ENCODE measurements around the gene SLC17A3.

SLC17A3 gene

DNA sequence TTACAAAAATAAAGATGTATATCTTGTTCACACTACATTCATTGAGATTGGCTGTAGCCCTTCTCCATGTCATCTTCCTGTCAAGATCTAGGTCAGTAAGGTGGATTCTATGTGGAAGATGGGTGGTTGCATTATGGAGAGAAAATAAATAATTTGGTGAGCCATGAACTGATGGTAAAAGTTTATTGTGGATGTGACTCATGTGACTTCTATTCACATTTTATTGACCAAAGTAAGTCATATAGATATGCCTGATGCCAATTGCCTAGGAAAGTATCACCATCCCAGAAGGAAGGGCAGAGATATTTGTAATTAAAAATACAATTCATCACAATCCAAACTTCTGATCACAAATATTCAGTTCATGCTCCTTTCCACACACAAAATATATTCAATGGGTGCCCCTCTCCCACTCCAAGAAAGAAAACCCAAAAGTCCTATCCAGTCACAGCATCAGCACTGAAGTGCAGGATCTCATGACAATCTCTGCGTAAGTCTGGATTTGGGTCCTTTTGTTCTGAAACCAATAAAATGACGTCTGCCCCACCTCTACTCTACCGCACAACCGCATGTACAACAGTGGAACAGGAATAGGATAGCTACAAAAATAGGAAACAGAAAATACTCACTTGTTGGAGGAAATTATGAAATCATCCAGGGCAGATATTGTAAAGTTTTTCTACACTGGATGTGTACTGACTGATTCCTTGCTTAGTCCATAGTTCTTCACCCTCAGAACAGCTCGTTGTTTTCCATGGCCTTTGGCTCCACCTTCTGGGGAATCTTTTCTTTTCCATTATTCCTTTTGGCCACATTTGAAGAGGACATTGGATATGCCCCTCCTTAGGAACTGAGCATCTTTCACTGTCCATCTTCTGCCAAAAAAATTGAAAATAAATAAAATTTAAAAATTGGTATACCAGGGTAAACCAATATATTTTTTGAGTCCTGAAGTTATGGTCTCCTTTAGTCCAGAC, 16.1 kb upstream of the SLC17A3 start:
- DNase-seq: peak; percentile 73 to 75

DNA sequence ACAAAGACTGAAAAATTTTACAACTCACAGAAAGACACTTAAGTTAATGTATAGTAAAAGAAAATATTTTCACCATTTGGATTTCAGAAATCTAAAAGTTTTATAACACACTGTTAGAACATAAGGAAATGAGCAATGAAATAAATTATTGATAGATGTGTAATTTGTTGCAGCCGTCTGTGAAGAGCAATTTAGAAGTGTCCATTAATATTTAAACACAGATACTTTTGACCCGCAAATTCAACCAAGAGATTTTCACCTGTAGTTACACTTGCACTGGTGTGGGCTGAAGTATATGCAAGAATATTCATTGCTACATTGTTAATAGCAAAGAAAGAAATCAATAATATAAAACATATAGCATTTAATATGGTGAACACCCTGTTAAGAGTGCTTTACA, 14.6 kb upstream of the SLC17A3 start:
- DNase-seq: no peak

DNA sequence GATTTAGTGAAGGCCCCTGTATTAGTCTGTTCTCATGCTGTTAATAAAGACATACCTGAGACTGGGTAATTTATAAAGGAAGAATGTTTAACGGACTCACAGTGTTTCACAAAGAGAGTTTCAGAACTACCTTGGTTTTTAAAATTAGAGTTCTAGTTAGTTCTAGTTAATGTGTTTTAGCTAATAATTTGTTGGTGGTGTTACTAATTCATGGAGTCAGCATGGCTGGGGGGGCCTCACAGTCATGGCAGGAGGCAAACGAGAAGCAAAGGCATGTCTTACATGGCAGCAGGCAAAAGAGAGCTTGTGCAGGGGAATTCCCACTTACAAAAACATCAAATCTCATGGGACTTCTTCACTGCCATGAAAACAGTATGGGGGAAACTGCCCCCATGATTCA, 12.0 kb upstream of the SLC17A3 start:
- DNase-seq: no peak

DNA sequence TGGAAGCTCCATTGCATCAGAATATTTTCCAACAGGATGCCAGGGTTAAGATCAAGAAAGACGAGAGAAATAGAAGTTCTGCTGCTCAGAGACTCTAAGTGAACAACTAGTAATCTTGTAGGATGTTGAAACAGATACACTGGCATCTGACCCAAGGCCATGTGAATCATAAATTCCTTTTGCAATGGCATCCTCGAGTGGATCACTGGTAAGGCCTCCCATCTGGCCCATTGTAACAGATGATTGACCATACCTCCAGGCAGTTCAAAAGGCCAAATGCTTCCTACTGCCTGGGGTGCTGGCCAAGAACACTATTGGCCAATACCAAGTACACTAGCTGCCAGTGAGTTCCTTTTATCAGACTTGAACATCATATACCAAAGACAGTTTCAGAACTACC, 9.9 kb upstream of the SLC17A3 start:
- peak; percentile 98 for DNase-seq

DNA sequence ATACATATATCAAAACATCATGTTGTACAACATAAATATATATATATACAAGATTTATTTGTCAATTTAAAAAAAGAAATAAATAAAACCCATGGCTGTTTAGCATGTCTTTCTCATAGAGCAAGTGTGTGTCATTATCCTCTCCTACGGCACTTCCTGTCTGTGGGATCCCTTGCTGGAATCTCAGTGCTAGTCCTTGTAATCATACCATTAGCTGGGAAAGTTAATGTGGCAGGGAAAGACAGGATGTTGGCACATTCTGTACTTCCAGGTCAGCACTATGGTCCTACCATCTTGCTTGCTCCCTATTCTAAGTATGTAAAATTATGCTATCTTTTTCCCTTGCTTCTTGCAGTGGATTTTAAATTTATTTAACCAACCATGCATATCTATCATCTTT, 9.5 kb upstream of the SLC17A3 start:
- no peak for DNase-seq

DNA sequence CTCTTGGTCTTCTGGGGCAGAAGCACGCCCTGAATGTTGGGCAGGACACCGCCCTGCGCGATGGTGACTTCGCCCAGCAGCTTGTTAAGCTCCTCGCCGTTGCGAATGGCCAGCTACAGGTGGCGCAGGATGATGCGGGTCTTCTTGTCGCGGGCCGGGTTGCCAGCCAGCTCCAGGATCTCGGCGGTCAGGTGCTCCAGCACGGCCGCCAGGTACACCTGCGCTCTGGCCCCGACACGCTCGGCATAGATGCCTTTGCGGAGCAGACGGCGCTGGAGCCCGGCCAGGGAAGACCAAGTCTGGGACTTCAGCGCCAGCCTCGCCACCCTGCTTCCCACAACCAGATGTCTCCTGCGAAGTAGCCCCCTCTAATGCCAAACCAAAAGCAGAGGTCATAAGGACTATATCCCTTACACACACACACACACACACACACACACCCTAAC, 8.0 kb upstream of the SLC17A3 start:
- peak; percentile 75 to 84 for DNase-seq

DNA sequence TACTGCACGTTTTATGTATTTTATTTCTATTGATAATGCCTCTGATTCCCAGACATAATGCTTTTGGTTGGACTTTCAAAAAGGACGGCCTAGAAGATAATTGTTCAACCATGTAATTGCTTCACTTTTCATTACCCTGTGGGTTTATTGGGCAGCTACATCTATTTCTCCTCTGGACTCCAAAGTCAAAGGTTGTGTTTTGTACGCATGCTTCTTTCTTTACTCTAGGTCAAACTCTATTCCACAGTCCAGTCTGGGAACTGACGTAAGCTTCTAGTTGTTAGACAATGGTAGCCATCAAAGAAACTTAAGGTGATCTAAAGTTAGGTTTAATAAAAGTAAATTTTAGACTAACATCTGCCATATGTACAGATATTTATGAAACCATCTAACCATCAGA, 6.6 kb upstream of the SLC17A3 start:
- DNase-seq: no peak

DNA sequence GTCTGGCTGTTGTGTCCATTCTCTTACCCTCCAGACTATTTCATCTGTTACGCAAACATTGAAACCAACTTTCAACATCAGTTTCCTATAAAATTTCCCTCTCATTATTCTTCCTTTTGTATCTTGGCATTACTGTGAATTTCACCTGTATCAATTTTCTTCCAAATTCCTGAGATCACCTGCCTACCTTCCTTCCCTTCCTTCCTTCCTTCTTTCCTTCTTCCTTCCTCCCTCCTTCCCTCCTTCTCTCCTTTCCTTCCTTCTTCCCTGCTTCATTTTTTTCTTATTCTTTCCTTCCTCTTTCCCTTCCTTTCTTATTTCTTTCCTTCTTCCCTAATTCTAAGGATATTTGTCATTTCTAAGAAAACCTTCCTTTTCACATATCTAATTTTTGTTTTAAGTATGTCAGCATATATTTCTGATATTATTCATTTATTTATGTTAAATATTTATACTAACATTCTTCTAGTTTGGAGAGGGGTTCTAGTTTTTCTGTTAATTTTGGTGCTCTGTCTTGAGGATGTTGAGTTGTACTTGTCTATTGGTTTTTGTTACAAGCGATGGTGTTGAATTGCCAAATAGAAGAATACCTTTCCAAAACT, 4.8 kb upstream of the SLC17A3 start:
- no peak for DNase-seq

DNA sequence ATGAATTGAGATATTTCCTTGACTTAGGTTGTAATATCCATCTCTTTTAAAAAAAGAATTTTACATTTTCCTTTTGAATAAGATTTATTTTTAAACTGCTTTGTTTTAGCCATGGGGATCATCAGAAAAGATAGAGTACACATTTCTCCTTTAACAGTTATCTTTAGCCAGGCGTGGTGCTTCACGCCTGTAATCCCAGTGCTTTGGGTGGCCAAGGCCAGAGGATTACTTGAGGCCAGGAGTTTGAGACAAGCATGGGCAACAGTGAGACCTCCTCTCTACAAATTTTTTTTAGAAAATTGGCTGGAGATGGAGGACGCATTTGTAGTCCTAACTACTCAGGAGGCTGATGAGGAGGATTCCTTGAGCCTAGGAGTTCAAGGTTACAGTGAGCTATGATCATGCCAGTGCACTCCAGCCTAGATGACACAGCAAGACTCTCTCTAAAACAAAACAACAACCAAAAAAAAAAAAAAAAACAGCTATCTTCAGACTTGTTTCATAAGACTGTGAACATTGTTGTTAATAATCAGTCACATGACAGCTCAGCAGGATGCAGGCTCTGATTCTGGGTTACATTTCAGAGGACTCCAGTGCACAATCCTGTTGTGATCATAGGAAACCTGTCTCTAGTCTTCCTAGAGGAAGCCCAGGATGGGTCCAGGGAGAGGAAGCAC, 2.0 kb upstream of the SLC17A3 start:
- DNase-seq: no peak

DNA sequence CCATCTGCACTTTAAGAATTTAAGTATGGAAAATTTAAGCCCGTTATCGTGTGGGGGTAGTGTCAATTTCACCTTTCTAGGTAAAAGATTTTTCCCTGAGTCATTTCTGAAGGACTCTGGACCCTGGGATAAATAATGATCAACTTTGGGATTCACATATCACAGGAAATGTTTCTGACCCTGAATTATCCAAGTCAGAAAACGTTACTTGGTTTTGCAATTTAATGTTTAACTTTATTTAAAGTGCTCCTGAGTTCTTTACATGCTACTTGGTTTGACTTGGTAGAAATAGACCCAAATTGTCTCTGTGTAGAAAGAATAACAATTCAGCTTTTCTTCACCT, 1.5 kb upstream of the SLC17A3 start:
- no peak for DNase-seq

DNA sequence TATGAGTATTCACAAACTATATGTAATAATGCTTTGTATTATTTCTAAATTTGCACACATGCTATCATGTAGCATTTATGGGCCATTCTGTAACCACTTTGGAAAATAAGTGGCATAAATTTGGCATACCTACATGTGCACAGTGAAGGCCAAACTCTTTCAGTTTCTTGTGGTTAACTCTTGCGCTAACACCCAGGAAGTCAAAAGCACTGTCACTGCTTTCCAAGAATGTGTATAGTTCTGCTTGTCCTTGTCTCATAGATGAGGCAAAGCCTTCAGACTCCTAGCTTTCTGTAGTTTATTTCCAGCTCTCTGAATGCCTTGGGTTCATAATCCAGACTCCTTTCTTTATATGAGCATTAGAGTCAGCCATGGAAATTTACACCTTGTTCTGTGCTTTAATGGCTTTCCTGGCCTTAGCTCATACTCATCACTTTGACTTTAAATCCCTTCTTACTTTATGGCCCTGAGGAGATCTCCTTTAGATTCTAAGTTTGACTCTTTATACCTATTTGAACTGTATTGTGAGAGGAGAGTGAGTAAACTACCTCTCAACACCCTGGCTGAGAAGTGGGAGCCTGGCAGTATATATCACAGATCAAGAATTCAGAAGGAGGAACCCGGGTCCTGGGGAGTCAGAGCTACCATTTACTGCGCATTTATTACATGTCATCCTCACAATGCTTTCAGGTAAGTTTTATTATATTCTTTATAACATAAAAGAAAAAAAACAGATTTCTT, 949 bp upstream of the SLC17A3 start:
- peak; percentile 89 to 92 for DNase-seq

DNA sequence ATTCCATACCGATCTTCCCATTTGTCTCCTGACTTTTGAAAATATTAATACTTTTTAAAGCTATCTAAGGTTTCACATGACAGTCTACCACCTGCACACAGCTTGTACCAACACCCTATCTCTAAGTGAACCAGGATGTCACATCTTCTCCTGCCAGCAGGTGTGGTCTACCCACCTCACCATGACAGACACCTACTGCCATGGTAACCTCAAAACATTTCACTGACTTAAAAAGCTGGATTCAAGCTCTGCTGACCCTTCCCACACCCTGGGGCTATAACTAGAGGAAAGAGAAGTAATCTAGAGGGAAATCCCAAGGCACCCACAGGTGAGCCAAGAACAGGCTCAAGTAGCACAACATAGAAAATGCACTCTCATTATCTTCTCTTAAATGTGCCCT, 1.2 kb downstream of the SLC17A3 start:
- DNase-seq: no peak

DNA sequence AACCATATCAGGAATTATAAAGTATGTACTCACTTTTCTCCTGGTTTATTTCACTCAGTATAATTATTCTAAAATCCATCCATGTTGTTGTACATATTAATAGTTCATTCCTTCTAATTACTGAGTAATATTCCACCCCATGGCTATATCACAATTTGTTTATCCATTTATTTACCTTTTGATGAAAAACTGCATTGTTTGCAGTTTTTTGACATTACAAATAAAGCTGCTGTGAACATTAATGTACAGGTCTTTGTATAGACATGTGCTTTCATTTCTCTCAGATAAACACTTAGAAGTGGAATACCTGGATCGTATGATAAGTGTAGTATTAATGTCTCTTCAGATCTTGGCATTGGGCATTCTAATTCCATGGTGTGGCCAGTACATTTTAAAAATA, 4.2 kb downstream of the SLC17A3 start:
- DNase-seq: no peak

DNA sequence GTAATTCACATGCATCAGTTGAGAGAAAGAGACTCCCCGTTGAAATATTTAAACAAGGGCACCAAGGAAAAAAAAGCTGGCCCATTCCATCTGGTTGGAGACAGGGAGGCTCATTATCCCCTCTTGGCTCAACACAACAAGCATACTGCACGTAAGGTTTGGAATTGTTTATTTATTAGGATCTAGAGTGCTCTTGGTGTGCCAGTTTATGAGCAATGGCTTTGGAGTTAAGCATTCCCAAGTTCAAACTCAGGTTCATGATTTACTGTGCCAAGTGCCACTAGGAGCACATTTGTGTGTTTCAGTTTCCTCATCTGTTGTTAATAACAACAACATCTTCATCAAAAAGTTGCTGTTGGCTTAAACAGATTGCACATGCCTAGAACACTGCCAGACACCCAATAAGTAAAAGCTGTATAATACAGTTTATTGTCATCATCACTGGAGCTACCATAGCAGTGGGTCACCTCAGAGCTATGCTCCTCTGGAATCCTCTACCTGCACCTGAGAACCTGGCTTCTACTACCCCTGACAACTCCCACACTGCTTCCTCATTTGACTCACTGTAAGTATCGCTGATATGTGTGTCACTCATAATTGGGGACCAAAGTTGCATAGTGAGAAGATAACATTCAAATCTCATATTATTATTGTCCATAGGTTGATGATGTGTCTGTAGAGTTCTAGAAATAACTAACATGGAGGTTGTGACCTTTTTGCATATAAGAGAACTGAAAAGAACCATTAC, 5.4 kb downstream of the SLC17A3 start:
- no peak for DNase-seq

DNA sequence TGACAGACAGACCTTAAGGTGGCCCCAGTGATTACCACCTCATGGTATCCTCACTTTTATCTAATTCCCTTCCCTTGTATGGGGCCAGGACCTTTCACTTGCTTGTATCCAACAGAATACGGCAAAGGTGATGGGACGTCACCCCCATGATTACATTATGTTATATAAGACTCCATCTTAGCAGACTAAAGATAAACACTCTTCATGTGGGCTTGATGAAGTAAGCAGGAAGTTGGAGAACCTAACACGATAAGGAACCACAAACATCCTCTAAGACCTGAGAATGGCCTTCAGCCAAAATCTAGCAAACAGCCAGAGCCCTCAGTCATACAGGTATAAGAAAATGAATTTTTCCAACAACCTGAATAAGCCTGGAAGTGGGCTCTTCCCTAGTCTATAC, 8.0 kb downstream of the SLC17A3 start:
- no peak for DNase-seq

DNA sequence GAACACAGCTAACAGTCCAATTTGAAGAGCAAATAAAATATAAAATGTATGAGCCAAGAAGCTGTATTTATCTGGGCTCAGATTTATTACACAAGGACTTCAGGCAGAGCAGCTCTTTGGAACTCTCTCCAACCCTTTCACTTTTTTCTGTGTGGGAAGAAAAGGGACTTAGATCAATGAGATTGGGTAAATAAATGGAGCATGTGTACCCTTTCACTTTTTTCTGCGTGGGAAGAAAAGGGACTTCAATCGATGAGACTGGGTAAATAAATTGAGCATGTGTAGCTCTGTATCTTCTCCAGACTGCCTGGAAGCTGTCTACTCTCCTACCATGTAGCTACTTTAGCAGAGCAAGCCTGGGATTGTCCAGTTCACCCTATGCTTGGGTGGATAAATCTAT, 10.7 kb downstream of the SLC17A3 start:
- no peak for DNase-seq

DNA sequence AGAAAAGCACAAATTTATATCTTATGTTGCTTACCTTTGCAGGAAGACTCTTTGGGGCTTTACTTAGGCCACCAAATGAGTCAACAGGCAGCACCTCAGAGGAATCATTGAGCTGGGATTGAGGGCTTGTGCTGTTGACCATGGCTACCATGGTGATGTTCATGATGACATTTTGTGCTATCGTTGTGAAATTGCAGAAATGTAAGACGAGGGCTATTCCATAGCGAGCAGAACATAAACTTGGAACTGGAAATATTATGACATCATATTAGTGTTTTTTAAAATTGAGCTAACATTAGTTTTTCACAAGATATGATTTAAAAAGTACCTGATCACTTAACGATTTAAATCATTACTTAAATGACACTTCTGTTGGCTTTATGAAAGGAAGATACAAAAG, 11.8 kb downstream of the SLC17A3 start:
- no peak for DNase-seq

DNA sequence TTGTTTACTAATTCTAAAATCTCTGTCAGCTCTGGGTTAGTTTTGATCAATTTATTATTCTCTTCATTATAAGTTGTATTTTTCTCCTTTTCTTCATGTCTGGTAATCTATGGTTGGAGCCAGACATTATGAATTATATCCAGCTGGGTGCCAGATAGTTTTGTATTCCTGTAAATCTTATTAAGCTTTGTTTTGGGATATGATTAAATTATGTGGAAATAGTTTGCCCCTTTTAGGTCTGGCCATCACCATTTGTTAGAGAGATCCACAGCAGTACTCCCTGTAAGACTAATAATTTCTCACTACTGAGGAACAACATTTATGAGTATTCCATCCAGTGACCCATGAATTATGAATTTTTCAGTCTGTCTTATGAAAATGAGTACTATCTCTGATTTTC, 21.3 kb downstream of the SLC17A3 start:
- DNase-seq: no peak

DNA sequence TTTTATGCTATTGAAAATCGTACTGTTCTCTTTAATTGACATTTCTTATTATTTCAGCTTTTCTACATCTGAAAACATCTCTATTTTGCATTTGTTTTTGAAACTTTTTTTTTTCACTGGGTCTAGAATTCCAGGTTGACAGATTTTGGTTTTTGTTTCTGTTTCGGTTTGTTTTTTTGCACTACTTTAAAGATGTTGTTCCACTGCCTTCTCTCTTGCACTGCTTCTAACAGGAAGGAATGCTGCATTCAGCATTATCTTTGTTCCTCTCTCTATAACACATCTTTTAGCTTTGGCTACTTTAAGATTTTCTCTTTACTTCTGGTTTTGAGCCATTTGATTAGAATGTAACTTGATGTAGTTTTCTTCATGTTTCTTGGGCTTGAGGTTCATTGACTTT, 22.1 kb downstream of the SLC17A3 start:
- DNase-seq: no peak

DNA sequence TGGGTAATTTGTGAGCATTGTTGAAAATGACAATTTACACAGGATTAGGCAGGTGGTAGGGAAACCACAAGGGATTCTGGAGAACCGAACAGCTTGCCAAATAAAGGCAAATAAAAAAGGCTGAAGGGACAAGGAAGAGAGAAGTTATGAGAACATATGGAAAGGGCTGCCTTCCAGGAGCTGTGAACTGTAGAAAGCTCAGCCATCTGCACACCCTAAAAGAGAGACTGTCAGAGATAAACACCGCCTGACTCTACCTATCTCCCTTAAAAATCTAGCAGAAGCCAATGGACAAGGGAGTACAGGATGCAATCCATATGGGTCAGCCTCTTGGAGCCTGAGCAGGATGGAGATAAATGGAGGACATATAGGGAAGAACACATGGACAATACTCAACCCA, 29.5 kb downstream of the SLC17A3 start:
- DNase-seq: no peak

DNA sequence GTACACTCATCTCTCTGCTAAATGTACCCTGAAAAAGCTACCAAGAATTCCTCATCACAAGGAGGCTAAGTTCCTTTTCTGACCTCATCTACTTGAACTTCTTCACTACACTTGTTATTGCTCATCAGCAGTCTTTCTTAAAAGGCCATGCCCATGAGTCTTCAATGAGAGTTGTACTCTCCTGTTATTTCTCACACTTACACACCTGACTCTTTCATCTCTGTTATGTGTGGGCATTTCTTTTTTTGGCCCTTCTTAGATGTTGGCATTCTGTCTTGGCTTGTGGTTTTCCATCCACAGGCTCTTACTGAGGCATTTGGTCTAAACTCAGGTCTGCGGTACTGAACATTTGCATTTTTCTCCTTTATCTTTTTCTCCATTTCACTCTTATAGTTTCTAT, 31.5 kb downstream of the SLC17A3 start:
- no peak for DNase-seq

DNA sequence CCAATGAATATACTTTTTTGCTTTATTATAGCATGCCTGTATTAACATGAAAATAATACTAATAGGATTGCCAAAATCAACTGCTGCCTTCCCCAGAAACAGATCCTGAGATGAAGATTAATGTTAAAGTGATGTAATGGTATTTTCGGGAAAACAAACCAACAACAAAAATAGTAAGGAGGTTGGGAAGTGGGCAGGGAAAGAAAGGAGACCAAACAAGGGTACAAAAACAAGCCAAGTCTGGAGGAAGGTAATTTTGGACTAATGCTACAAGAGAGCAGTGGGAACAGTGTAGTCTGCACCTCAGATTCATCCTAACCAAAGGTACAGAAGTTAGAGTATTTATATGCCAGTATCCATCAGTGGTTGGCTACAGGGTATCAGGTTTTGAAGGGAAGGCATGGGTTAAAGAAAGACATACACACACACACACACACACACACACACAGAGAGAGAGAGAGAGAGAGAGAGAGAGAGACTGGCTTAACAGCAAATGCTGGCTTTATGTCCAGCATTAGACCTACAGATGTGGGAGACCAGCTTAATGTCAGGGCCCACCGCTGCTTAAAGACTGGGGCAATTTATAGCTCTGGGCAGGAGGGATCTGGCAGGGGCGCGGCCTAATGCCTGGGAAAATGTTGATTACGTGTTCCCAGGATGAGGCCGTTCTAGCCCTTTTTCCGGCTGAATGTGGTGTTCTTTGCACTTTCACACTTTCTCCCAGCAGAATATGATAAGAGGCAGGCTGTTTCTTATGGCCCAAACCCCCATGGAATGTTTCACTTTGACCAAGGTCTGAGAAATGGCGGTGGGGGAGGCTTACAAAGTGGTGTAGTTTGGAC, 38.4 kb downstream of the SLC17A3 start:
- DNase-seq: no peak
